GM10266 (cell line): ENCODE results near the gene EIF4G2.

Experiments
- DNase-seq: peaks from one replicate; pipeline ENCODE4 v3.0.0; 2012; ENCODE audit errors: extremely low spot score
- TF ChIP-seq, protein P1 (sequence below): IDR thresholded peaks from 2 replicates; pipeline ENCODE4 v1.5.1; 2012; ENCODE audit warnings: mild to moderate bottlenecking, low read depth; ENCODE audit not compliant: control insufficient read depth, insufficient read depth; ENCODE audit errors: missing control alignments

EIF4G2 gene

DNA sequence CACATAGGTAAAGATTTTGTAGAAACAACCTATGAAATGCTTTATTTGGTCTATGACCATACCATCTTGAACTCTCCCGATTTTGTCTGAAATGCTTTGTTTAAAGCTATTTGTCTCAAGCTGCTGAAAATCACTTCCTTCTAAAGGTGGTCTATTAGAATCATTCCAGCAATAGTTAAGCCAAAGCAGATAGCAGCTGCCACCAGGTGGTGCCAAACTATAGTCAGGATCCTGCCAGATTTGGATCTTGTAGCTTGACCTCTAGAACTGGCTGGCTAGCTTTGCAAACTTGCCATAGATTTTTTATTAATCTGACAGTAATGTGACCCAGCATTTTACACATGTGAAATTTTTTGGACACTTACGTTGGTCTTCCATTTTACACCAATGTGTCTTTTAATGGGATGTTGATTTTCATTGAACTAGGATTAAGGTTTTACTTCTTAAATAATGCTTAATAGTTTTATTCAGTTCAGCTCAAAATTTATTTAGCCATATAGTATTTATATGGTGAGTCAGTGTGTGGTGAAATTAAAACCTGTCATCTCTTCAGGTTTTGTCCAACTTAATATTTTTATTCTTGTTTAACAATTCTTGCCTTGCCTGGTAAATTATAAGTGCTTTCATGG, 38.0 kb downstream of the EIF4G2 start:
- TF ChIP-seq, protein P1, sequence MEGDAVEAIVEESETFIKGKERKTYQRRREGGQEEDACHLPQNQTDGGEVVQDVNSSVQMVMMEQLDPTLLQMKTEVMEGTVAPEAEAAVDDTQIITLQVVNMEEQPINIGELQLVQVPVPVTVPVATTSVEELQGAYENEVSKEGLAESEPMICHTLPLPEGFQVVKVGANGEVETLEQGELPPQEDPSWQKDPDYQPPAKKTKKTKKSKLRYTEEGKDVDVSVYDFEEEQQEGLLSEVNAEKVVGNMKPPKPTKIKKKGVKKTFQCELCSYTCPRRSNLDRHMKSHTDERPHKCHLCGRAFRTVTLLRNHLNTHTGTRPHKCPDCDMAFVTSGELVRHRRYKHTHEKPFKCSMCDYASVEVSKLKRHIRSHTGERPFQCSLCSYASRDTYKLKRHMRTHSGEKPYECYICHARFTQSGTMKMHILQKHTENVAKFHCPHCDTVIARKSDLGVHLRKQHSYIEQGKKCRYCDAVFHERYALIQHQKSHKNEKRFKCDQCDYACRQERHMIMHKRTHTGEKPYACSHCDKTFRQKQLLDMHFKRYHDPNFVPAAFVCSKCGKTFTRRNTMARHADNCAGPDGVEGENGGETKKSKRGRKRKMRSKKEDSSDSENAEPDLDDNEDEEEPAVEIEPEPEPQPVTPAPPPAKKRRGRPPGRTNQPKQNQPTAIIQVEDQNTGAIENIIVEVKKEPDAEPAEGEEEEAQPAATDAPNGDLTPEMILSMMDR, result peak; percentile 70
- DNase-seq, result no peak

DNA sequence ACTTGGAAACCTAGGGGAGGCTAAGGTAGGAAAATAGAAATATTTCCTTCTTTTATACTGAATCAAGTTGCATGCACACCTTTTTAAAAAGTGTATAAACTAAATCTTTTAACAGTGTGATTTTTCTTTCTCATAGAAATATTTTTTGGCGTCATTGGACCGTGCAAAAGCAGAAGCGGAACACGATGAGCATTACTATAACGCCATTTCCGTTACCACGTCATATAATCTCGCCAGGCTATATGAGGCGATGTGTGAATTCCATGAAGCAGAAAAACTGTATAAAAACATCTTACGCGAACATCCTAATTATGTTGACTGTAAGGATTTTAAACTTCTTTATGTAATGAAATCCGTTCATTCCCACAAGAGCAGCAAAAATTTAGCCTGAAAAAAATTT, 44.3 kb downstream of the EIF4G2 start:
- no peak for DNase-seq
- TF ChIP-seq, protein P1, result no peak

DNA sequence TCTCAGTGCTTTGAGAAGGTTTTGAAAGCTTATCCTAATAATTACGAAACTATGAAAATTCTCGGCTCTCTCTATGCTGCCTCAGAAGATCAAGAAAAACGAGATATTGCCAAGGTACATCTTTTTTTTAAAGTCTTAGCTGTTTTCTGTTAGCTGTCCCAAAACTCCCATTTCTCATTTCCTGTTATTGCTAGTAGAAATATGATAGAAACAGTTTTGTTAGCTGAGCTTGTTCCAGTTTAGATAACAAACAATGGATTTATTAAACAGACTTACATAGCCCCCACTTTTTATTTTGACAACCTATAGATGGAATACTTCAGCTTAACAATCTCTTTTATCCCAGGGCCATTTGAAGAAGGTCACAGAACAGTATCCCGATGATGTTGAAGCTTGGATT, 45.0 kb downstream of the EIF4G2 start:
- TF ChIP-seq, protein P1, result no peak
- DNase-seq, result no peak

DNA sequence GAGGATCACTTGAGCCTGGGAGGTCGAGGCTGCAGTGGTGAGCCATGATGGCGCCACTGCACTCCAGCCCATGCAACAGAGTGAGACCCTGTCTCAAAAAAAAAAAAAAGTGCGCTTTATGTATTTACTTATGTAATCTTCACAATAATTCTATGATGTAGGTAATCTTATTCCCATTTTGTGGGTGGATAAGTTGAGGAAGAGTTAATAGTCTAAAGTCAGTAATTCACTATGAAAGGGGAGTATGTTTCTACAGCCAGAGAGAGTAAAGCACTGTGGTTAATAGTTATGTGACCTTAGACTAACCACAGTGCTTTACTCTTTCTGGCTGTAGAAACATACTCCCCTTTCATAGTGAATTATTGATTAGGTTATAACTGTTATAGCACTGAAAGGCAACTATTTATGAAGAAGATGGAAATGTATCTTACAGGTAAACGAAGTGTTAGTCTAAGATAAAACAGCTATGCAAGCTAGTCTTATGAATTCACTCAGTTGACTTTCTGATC, 45.8 kb downstream of the EIF4G2 start:
- TF ChIP-seq, protein P1, result no peak
- DNase-seq, result no peak

DNA sequence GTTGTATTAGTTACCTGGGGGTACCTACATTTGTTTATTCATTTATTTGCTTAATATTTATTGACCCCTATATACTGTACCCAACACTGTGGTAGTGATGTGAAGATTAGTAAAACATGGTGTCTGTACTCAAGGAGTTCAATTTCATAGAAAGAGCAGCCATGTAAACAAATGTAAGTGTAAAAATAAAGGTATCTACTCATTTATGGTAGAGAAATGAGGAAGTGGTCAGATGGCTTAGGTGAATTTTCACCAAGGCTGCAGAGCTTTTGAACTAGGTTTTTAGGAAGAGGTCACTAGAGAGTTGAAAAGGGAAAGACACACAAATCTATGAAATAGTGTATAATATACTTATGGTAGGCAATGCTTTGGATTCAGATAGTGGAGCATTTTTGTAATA, 46.5 kb downstream of the EIF4G2 start:
- TF ChIP-seq, protein P1, result no peak
- DNase-seq, result peak; percentile 46

DNA sequence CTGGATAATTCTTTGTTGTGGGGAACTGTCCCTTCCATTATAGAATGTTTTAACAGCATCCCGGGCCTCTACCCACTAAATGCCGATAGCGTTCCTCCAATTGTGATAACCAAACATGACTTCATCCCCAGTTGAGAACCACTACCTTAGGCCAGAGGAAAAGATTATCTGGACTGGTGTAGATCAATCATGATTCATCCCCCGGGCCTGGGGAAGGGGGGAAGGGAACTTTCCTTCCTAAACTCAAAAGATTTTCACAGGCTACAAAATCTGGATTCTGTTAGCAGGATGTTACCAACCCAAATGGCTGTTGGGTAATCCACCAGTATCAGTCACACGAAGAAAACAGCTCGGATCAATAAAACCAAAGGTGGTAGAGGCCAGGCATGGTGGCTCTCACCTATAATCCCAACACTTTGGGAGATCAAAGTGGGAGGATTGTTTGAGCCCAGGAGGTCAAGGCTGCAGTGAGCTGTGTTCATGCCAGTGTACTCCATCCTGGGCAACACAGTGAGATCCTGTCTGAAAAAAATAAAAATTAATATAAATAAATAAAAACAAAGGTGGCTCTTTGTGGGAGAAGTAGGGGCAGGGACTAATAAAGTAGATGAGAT, 47.5 kb downstream of the EIF4G2 start:
- DNase-seq, result no peak
- TF ChIP-seq, protein P1, result no peak

DNA sequence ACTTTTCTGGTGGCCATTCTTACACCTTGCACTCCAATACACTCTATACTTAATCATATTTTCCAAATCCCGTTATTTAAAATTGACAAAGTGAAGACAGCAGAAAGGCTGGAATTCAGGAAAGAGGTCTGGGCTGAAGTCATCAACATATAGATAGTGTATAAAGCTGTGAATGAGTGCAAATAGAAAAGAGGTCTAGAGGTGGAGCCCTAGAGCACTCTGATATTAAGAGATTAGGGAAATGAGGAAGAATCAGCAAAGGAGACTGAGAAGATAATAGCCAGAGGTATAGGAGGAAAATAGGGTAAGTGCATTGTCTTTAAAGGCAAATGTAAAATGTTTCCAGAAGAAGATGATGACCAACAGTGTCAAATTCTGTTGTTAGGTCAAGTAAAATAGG, 49.8 kb downstream of the EIF4G2 start:
- TF ChIP-seq, protein P1, result no peak
- DNase-seq, result no peak
